SK-N-SH (cell line): Measurements from ENCODE around the gene TSHZ2. TPM values are rescaled to one million over a fixed set of nuclear protein-coding genes. Genes with fewer than 3 reads are reported as not detected.

Source experiments
- CTCF ChIA-PET: fragments of 300-600, 350-600 bp; formaldehyde crosslinking; extraction: SDS; loops from one replicate; lab custom pipeline; 2021; lab: Yijun Ruan, JAX
- POLR2A ChIA-PET: fragments of 350-600 bp; sonication (Branson Sonifier 250); formaldehyde crosslinking; extraction: SDS; loops from one replicate; lab custom pipeline; 2020; ENCODE audit warnings: antibody characterized with exemption, inconsistent platforms; lab: Yijun Ruan, JAX
- DNase-seq: peaks from one replicate; pipeline ENCODE4 v3.0.0; 2012
- H2AFZ ChIP-seq: fragments of 200-600 bp; sonication (generic); 2 replicates; pipeline ENCODE4 v1.8.1; 2016; ENCODE audit warnings: antibody characterized with exemption, mild to moderate bottlenecking, low read depth
- H3F3A ChIP-seq: fragments of 200-600 bp; sonication (generic); replicated peaks from 2 replicates; pipeline ENCODE3; 2016; ENCODE audit warnings: antibody characterized with exemption, mild to moderate bottlenecking; ENCODE audit not compliant: insufficient read depth
- H3K27ac ChIP-seq, 2 experiments: fragments of 200-500 bp in 1 of 2; fragments of 200-600 bp in 1 of 2; sonication (Bioruptor generic) in 1 of 2; sonication (generic), shearing (Covaris generic) in 1 of 2; 2 replicates each; pipeline versions ENCODE4 v1.5.1 to v1.6.1; 2014 to 2016; ENCODE audit warnings: low read depth in 2 of 2, inconsistent platforms in 1 of 2, low read length in 1 of 2, mild to moderate bottlenecking in 1 of 2, mixed read lengths in 1 of 2
- H3K27me3 ChIP-seq: fragments of 200-600 bp; sonication (generic), shearing (Covaris generic); 2 replicates; pipeline ENCODE4 v1.6.1; 2016; ENCODE audit warnings: mixed run types; ENCODE audit not compliant: insufficient read depth
- H3K36me3 ChIP-seq, 2 experiments: fragments of 200-500 bp in 1 of 2; fragments of 200-600 bp in 1 of 2; sonication (Bioruptor generic) in 1 of 2; sonication (generic) in 1 of 2; replicated peaks in 1 of 2; 2 replicates each; pipeline versions ENCODE3 to v1.5.1; 2014 to 2016; ENCODE audit warnings: low read length in 1 of 2, mild to moderate bottlenecking in 1 of 2; ENCODE audit not compliant: insufficient read depth in 2 of 2, control insufficient read depth in 1 of 2
- H3K4me1 ChIP-seq, 2 experiments: fragments of 200-500 bp in 1 of 2; fragments of 200-600 bp in 1 of 2; sonication (Bioruptor generic) in 1 of 2; sonication (generic), shearing (Covaris generic) in 1 of 2; 2 replicates each; pipeline versions ENCODE4 v1.5.1 to v1.6.1; 2014 to 2016; ENCODE audit warnings: low read depth in 1 of 2, low read length in 1 of 2, mixed run types in 1 of 2; ENCODE audit not compliant: insufficient read depth in 2 of 2, control insufficient read depth in 1 of 2
- H3K4me2 ChIP-seq: fragments of 200-600 bp; sonication (generic), shearing (Covaris generic); 2 replicates; pipeline ENCODE4 v1.6.1; 2017; ENCODE audit warnings: mixed run types
- H3K4me3 ChIP-seq, 2 experiments: fragments of 200-500 bp in 1 of 2; fragments of 200-600 bp in 1 of 2; sonication (Bioruptor generic) in 1 of 2; sonication (generic), shearing (Covaris generic) in 1 of 2; 2 replicates each; pipeline versions ENCODE4 v1.5.1 to v1.8.1; 2014 to 2016; ENCODE audit warnings: low read depth in 2 of 2, inconsistent platforms in 1 of 2, low read length in 1 of 2, mild to moderate bottlenecking in 1 of 2, mixed read lengths in 1 of 2, moderate library complexity in 1 of 2
- H3K79me2 ChIP-seq: fragments of 200-600 bp; sonication (generic); 2 replicates; pipeline ENCODE4 v1.8.1; 2017; ENCODE audit warnings: mild to moderate bottlenecking; ENCODE audit not compliant: insufficient read depth
- H3K9ac ChIP-seq: fragments of 200-600 bp; sonication (generic); 2 replicates; pipeline ENCODE4 v1.6.1; 2017; ENCODE audit warnings: mixed run types
- H3K9me2 ChIP-seq: fragments of 200-600 bp; sonication (generic); 2 replicates; pipeline ENCODE4 v1.6.1; 2017; ENCODE audit warnings: mixed run types
- H3K9me3 ChIP-seq: fragments of 200-600 bp; sonication (generic); 2 replicates; pipeline ENCODE4 v1.6.1; 2017; ENCODE audit warnings: mixed run types, mild to moderate bottlenecking, moderate library complexity
- H4K20me1 ChIP-seq: fragments of 200-600 bp; sonication (generic); 2 replicates; pipeline ENCODE4 v1.6.1; 2017; ENCODE audit warnings: mild to moderate bottlenecking, mixed run types; ENCODE audit not compliant: insufficient read depth
- ELF1 ChIP-seq: IDR thresholded peaks from 2 replicates; pipeline ENCODE4 v1.4.0; 2012
- EP300 ChIP-seq, 2 experiments: IDR thresholded peaks; 2 replicates each; pipeline versions ENCODE4 v1.4.0 to v1.6.1; 2012; ENCODE audit warnings: borderline replicate concordance in 1 of 2, low read depth in 1 of 2, low read length in 1 of 2
- FOXM1 ChIP-seq: IDR thresholded peaks from 2 replicates; pipeline ENCODE4 v1.4.0; 2012; ENCODE audit warnings: low read depth, mild to moderate bottlenecking
- IRF3 ChIP-seq: fragments of 150-350 bp; IDR thresholded peaks from 2 replicates; pipeline ENCODE4 v1.6.1; 2016; ENCODE audit warnings: mild to moderate bottlenecking, low read depth, low read length
- JUND ChIP-seq: IDR thresholded peaks from 2 replicates; pipeline ENCODE4 v1.4.0; 2012
- MAX ChIP-seq: IDR thresholded peaks from 2 replicates; pipeline ENCODE4 v1.4.0; 2012; ENCODE audit warnings: low read depth
- MEF2A ChIP-seq: IDR thresholded peaks from 2 replicates; pipeline ENCODE4 v1.4.0; 2012; ENCODE audit warnings: low read depth, borderline replicate concordance
- MXI1 ChIP-seq: IDR thresholded peaks from 2 replicates; pipeline ENCODE4 v1.6.1; 2012; ENCODE audit warnings: mild to moderate bottlenecking, low read depth, low read length, improper control_type of control experiment
- NFIC ChIP-seq: IDR thresholded peaks from 2 replicates; pipeline ENCODE4 v1.4.0; 2012; ENCODE audit warnings: borderline replicate concordance
- NRF1 ChIP-seq: IDR thresholded peaks from 2 replicates; pipeline ENCODE4 v1.6.1; 2012; ENCODE audit warnings: low read depth, mild to moderate bottlenecking, low read length
- PBX3 ChIP-seq: IDR thresholded peaks from 2 replicates; pipeline ENCODE4; 2012
- POLR2AphosphoS5 ChIP-seq: IDR thresholded peaks from 2 replicates; pipeline ENCODE4 v1.6.1; 2012; ENCODE audit warnings: low read depth, low read length
- RAD21 ChIP-seq: IDR thresholded peaks from 2 replicates; pipeline ENCODE4 v1.6.1; 2012; ENCODE audit warnings: mild to moderate bottlenecking, low read length
- RXRA ChIP-seq: IDR thresholded peaks from 2 replicates; pipeline ENCODE4 v1.4.0; 2012; ENCODE audit warnings: low read depth, mild to moderate bottlenecking, borderline replicate concordance
- SMC3 ChIP-seq: IDR thresholded peaks from 2 replicates; pipeline ENCODE4 v1.6.1; 2012; ENCODE audit warnings: low read depth, low read length, improper control_type of control experiment
- TAF1 ChIP-seq: IDR thresholded peaks from 2 replicates; pipeline ENCODE4 v1.6.1; 2012; ENCODE audit warnings: low read depth, mild to moderate bottlenecking, low read length, moderate library complexity, borderline replicate concordance
- TCF12 ChIP-seq: IDR thresholded peaks from 2 replicates; pipeline ENCODE4 v1.4.0; 2012
- USF1 ChIP-seq: IDR thresholded peaks from 2 replicates; pipeline ENCODE4 v1.4.0; 2012; ENCODE audit warnings: low read depth, borderline replicate concordance
- USF2 ChIP-seq: fragments of 150-350 bp; IDR thresholded peaks from 2 replicates; pipeline ENCODE4 v1.6.1; 2017; ENCODE audit warnings: antibody characterized with exemption, low read length, low read depth, borderline replicate concordance
- YY1 ChIP-seq: IDR thresholded peaks from 2 replicates; pipeline ENCODE4 v1.4.0; 2012; ENCODE audit warnings: low read depth, mild to moderate bottlenecking
- WGBS: methylation state at CpG from one replicate; pipeline ENCODE4 v1.1.6; 2017; ENCODE audit warnings: low lambda C conversion rate; 5-methylcytosine and 5-hydroxymethylcytosine counted together
- polyA plus RNA-seq, 3 experiments: library from polyadenylated mRNA; depleted of rRNA; stranded (reverse); fragments of >200 nt; gene quantifications; 2 replicates each; pipeline ENCODE4 v1.2.3, GENCODE V29; 2012

Gene TSHZ2
- polyA plus RNA-seq, 1 of the 3 experiments (the other 2 are of a cell fraction), result 0.13 TPM

- H3K79me2 ChIP-seq, result no peaks in the 10 kb centered on the region
- H3K27me3 ChIP-seq, result no peaks in the 10 kb centered on the region
- TF ChIP-seq MEF2A, result no peak
- TF ChIP-seq ELF1, result no peak
- TF ChIP-seq MXI1, result no peak
- TF ChIP-seq RXRA, result no peak
- TF ChIP-seq RAD21, result no peak
- TF ChIP-seq PBX3, result no peak
- TF ChIP-seq NRF1, result no peak
- ChIA-PET POLR2A (no interaction called here), CTCF (interaction anchor here (1.0 kb wide), 1 partner anchor 11 kb away, joined by 3 read pairs; no protein-coding TSS in a partner anchor)
- no peaks in the 10 kb centered on the region for H3F3A ChIP-seq
- no peak for DNase-seq
- no peak overlapping the region for H3K4me2 ChIP-seq
- H3K9me3 ChIP-seq, result no peaks in the 10 kb centered on the region
- H3K4me3 ChIP-seq, result no peak overlapping the region
- H3K36me3 ChIP-seq, result no peaks in the 10 kb centered on the region
- no peaks in the 10 kb centered on the region for H3K9me2 ChIP-seq
- WGBS, result 59% methylated on average over 4 of the region's 4 CpGs
- H2AFZ ChIP-seq, result no peak overlapping the region
- no peak overlapping the region for H3K27ac ChIP-seq
- no peak overlapping the region for H3K9ac ChIP-seq
- H4K20me1 ChIP-seq, result no peaks in the 10 kb centered on the region
- no peaks in the 10 kb centered on the region for H3K4me1 ChIP-seq
These were observed 399.1 kb downstream of the TSHZ2 start for GRCh38 chr20:53371216-53371615.

GRCh38 chr20:53376021-53376420 lies 403.9 kb downstream of the TSHZ2 start:
- no peak for TF ChIP-seq RAD21
- no peak for TF ChIP-seq USF2
- TF ChIP-seq POLR2AphosphoS5, result no peak
- no peak for TF ChIP-seq RXRA
- no peak for TF ChIP-seq FOXM1
- no peak for TF ChIP-seq TCF12
- TF ChIP-seq NFIC, result no peak
- TF ChIP-seq PBX3, result no peak
- TF ChIP-seq YY1, result no peak
- no peak for TF ChIP-seq TAF1
- no peak for TF ChIP-seq IRF3
- TF ChIP-seq SMC3, result no peak
- TF ChIP-seq USF1, result no peak
- no peak for TF ChIP-seq MEF2A
- TF ChIP-seq MAX, result no peak
- TF ChIP-seq JUND, result no peak
- no peak for TF ChIP-seq EP300 (IDR thresholded peaks at IDR 0.05; ENCODE audit: borderline replicate concordance in 1 of 2, low read depth in 1 of 2, low read length in 1 of 2)
- TF ChIP-seq, all 33 proteins: peak for 0
- no peak overlapping the region for H2AFZ ChIP-seq
- H3K27ac ChIP-seq, result no peak overlapping the region
- H3K9me2 ChIP-seq, result no peaks in the 10 kb centered on the region
- no peak overlapping the region for H3K4me3 ChIP-seq
- POLR2A ChIA-PET, result no interaction called here
- no peak overlapping the region for H3K9ac ChIP-seq
- H3K36me3 ChIP-seq, result no peaks in the 10 kb centered on the region
- CTCF ChIA-PET, result interaction anchor here (1.2 kb wide), 1 partner anchor 171 kb away, joined by 3 read pairs; no protein-coding TSS in a partner anchor
- no peaks in the 10 kb centered on the region for H3K9me3 ChIP-seq
- H4K20me1 ChIP-seq, result no peaks in the 10 kb centered on the region
- H3K4me2 ChIP-seq, result no peak overlapping the region
- WGBS, result 48% methylated on average over 2 of the region's 2 CpGs
- H3F3A ChIP-seq, result no peaks in the 10 kb centered on the region
- DNase-seq, result no peak
- H3K4me1 ChIP-seq, result no peaks in the 10 kb centered on the region
- H3K27me3 ChIP-seq, result no peaks in the 10 kb centered on the region
- no peaks in the 10 kb centered on the region for H3K79me2 ChIP-seq
